ENCODE measurements around the gene BCAS4.

Gene BCAS4

DNA sequence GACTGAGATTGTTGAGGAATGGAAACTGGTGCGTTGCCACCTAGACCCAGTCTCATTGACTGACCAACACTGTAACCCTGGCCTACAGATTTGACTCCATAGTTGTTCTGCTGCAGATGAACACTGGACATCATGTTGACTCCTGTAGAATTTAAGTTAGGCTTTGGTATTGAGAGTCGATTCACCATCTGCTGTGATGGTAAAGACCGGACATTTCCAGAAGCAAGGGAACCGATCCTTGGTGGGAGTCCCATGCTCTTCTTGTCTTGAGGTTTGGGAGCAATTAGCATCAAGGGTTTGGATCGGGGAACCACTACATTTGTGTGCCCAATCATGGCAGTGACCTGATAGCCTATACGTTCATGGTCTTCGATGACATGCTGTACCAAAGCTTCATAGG, 98.8 kb downstream of the BCAS4 start:
- H3K4me1 Mint-ChIP-seq (ENCODE audit: low read depth) = peaks cover 12% of the 10 kb centered on the region
- no peaks in the 10 kb centered on the region for H3K9me3 Mint-ChIP-seq
- peaks cover 51% of the 10 kb centered on the region for H3K36me3 Mint-ChIP-seq (ENCODE audit: low read depth)
- no peaks in the 10 kb centered on the region for H3K27me3 Mint-ChIP-seq (ENCODE audit: low read depth)
- H3K4me3 Mint-ChIP-seq = no peak overlapping the region
- no peak overlapping the region for H3K27ac Mint-ChIP-seq

DNA sequence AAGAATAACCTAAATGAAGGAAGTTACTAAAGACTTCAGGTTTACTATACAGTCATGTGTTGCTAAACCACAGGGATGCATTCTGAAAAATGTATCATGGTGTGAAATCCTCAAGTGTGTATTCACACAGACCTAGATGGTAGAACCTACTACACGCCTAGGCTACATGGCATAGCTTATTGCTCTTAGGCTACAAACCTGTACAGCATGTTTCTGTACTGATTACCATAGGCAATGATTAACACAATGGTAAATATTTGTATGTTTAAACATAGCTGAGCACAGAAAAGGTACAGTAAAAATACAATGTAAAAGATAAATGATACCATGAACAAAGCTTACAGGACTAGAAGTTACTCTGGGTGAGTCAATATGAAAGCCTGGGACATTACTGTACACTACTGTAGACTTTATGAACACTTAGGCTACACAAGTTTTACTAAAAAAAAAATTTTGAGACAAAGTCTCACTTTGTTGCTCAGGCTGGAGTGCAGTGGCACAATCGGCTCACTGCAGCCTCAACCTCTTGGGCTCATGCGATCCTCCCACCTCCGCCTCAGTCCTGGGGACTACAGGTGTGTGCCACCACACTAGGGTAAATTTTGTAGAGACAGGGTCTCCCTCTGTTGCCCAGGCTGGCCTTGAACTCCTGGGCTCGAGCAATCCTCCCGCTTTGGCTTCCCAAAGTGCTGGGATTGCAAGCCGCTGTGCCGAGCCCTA, 100.4 kb downstream of the BCAS4 start:
- Mint-ChIP-seq H3K36me3 (ENCODE audit: low read depth) (peaks cover 42% of the 10 kb centered on the region), H3K27ac (no peak overlapping the region), H3K4me1 (ENCODE audit: low read depth) (peaks cover 12% of the 10 kb centered on the region), H3K4me3 (no peak overlapping the region), H3K27me3 (ENCODE audit: low read depth) (no peaks in the 10 kb centered on the region), H3K9me3 (no peaks in the 10 kb centered on the region)

DNA sequence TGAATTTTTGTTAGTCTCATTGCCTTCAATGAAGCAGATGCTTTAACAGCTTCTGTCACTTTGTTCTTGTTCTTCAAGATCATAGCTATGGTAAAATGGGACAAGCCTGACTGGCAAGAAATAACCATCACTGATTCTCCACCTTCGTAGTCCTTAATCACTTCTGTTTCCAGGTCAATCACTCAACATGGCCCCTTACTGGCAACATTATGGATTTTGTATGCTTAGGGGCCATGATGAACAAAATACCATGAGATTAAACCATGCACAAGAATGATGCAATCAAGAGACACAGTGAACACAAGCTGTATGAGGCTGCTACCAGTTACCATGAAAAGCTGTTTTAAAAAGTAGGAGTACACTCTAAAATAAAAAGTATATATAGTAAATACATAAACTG, 103.6 kb downstream of the BCAS4 start:
- H3K27me3 Mint-ChIP-seq (ENCODE audit: low read depth) = no peaks in the 10 kb centered on the region
- no peak overlapping the region for H3K27ac Mint-ChIP-seq
- H3K9me3 Mint-ChIP-seq = no peaks in the 10 kb centered on the region
- peaks cover 6% of the 10 kb centered on the region for H3K4me1 Mint-ChIP-seq (ENCODE audit: low read depth)
- H3K36me3 Mint-ChIP-seq (ENCODE audit: low read depth) = peaks cover 35% of the 10 kb centered on the region
- H3K4me3 Mint-ChIP-seq = no peak overlapping the region

DNA sequence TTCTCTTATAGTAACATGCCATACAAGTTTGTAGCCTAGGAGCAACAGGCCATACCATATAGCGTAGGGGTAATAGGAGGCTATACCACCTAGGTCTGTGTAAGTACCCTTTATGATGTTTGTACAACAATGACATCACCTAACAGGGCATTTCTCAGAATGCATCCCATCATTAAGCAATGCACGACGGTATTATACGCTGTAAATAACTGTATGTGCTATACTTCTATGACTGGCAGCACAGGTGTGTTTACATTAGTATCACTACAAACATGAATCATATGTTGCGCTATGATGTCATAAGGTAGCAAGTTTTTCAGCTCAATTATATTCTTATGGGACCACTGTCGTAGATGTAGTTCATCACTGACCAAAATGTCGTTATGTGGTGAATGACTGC, 105.4 kb downstream of the BCAS4 start:
- H3K27ac Mint-ChIP-seq = no peak overlapping the region
- H3K36me3 Mint-ChIP-seq (ENCODE audit: low read depth) = peaks cover 25% of the 10 kb centered on the region
- no peaks in the 10 kb centered on the region for H3K27me3 Mint-ChIP-seq (ENCODE audit: low read depth)
- H3K9me3 Mint-ChIP-seq = no peaks in the 10 kb centered on the region
- peaks cover 3% of the 10 kb centered on the region for H3K4me1 Mint-ChIP-seq (ENCODE audit: low read depth)
- H3K4me3 Mint-ChIP-seq = no peak overlapping the region

DNA sequence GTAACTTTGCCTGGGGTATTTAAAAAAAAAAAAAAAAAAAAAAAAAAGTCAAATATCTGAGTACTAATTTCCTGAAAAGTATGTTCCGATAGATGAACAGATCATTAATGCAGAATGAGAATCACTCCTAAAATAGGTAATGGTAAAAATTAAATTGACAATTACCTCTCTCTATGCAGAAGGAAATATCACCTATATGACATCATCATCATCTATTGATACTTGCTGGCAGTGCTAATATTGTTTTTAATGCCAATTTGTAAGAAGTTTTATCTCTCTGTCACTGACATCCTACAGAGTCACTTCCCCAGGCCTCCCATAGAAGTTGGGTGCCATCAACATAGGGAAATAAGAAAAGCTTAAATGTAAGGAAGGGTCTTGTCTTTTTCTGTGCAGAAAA, 106.4 kb downstream of the BCAS4 start:
- Mint-ChIP-seq H3K9me3 (no peaks in the 10 kb centered on the region), H3K27ac (no peak overlapping the region), H3K36me3 (ENCODE audit: low read depth) (peaks cover 25% of the 10 kb centered on the region), H3K4me3 (no peak overlapping the region), H3K4me1 (ENCODE audit: low read depth) (peaks cover 3% of the 10 kb centered on the region), H3K27me3 (ENCODE audit: low read depth) (no peaks in the 10 kb centered on the region)

DNA sequence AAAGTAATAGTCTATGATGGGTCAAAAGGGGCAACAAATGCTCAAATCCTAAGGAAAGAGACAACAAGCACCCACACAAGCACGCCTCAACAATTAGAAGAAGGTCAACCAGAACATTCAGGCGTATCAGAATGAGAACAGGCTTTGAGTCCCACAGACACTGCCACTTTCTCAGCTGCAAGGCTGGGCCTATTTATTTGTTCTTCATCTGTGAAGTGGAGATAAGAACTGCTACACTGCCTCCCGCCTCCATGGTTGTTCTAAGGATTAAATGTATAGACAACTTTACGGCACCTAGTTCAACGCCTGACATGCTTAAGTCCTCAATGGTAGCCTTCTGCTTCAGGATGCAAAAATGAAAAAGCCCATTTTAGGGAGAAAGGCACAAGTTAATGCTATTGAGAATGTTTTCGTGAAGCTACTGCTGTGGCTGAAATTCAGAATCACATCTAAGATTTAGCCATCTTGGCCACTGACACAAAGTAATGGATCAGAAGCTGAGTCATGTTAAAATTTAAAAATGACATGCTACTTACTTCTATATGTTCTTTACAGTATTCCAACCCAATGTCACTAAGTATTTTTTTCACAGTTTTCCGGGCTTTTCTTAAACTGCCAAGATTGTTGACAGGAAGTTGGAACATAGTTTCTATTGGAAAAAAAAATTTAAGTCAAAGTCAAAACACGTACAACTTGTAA, 108.6 kb downstream of the BCAS4 start:
- Mint-ChIP-seq H3K4me1 (ENCODE audit: low read depth) (peaks cover 5% of the 10 kb centered on the region), H3K27me3 (ENCODE audit: low read depth) (no peaks in the 10 kb centered on the region), H3K36me3 (ENCODE audit: low read depth) (peaks cover 15% of the 10 kb centered on the region), H3K9me3 (no peaks in the 10 kb centered on the region), H3K4me3 (no peak overlapping the region), H3K27ac (no peak overlapping the region)

DNA sequence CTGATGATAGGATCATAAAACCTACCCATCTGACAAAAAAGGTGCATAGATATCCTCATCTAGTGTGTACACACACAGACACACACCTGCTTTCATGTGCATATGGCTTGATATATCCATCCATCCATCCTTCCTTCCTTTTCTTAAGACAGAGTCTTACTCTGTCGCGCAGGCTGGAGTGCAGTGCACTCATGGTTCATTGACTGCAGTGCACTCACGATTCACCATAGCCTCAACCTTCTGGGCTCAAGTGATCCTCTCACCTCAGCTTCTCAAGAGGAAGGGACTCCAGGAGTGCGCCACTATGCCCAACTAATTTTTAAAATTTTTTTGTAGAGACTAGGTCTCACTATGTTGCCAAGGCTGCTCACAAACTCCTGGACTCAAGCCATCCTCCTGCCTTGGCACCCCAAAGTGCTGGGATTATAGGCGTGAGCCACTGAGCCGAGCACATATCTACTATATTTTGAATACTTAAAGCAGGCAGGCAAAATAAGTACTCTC, 109.3 kb downstream of the BCAS4 start:
- peaks cover 5% of the 10 kb centered on the region for H3K4me1 Mint-ChIP-seq (ENCODE audit: low read depth)
- peaks cover 15% of the 10 kb centered on the region for H3K36me3 Mint-ChIP-seq (ENCODE audit: low read depth)
- H3K27ac Mint-ChIP-seq = no peak overlapping the region
- H3K9me3 Mint-ChIP-seq = no peaks in the 10 kb centered on the region
- no peaks in the 10 kb centered on the region for H3K27me3 Mint-ChIP-seq (ENCODE audit: low read depth)
- no peak overlapping the region for H3K4me3 Mint-ChIP-seq

DNA sequence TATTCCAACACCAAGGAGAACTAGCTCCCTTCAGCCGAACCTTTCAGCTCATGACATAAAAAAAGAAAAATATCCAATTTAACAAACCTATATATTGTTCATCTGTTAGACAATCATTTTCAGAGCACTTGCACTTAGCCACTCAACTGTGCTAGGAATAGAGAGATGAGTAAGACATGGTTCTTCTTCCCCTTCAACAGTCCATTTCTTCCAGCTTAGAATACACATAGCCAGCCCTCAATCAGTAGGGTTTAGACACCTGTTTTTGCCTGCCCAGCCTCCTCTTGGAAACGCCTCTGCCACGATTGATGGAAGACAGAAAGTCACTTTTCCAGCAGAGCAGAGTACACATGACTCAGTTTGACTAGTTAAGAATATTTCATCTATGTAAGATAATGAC, 114.6 kb downstream of the BCAS4 start:
- H3K9me3 Mint-ChIP-seq = no peaks in the 10 kb centered on the region
- peaks cover 34% of the 10 kb centered on the region for H3K4me1 Mint-ChIP-seq (ENCODE audit: low read depth)
- no peak overlapping the region for H3K4me3 Mint-ChIP-seq
- H3K36me3 Mint-ChIP-seq (ENCODE audit: low read depth) = peaks cover 17% of the 10 kb centered on the region
- H3K27me3 Mint-ChIP-seq (ENCODE audit: low read depth) = no peaks in the 10 kb centered on the region
- no peak overlapping the region for H3K27ac Mint-ChIP-seq

DNA sequence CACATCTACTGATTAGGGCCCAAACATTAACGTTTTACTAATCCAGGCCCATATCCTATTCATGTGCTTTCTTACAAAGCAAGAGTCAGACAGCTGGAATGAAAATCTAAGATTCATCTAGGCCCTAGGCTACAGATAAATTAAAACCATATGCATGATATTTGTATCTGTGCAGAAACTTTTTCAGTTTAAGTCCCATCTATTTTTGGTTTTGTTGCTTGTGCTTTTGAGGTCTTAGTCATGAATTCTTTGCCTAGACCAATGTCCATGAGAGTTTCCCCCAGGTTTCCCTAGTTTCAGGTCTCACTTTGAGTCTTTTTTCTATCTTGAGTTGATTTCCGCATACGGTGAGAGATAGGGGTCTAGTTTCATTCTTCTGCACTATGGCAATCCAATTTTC, 116.2 kb downstream of the BCAS4 start:
- peaks cover 45% of the 10 kb centered on the region for H3K4me1 Mint-ChIP-seq (ENCODE audit: low read depth)
- peaks cover 17% of the 10 kb centered on the region for H3K36me3 Mint-ChIP-seq (ENCODE audit: low read depth)
- no peaks in the 10 kb centered on the region for H3K9me3 Mint-ChIP-seq
- no peaks in the 10 kb centered on the region for H3K27me3 Mint-ChIP-seq (ENCODE audit: low read depth)
- H3K27ac Mint-ChIP-seq = peak overlapping the region; percentile 47
- no peak overlapping the region for H3K4me3 Mint-ChIP-seq

DNA sequence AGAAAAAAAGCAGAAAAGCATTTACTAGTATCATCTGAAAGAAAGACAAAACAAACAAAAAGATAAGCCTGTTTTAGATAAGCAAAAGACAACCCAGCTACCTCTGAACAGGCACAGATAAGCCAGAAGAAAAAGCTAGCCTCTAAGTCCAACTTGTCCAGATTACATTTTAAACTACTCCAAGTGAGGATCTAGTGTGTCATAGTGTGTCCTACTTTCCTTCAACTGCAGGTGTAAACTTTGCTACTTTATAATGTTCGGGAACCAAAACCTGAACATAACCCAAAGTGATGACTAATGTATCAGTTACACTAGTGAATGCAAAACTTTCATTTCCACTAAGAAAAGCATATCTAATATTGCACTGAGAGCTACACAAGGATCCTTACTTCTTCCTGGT, 116.9 kb downstream of the BCAS4 start:
- no peak overlapping the region for H3K4me3 Mint-ChIP-seq

DNA sequence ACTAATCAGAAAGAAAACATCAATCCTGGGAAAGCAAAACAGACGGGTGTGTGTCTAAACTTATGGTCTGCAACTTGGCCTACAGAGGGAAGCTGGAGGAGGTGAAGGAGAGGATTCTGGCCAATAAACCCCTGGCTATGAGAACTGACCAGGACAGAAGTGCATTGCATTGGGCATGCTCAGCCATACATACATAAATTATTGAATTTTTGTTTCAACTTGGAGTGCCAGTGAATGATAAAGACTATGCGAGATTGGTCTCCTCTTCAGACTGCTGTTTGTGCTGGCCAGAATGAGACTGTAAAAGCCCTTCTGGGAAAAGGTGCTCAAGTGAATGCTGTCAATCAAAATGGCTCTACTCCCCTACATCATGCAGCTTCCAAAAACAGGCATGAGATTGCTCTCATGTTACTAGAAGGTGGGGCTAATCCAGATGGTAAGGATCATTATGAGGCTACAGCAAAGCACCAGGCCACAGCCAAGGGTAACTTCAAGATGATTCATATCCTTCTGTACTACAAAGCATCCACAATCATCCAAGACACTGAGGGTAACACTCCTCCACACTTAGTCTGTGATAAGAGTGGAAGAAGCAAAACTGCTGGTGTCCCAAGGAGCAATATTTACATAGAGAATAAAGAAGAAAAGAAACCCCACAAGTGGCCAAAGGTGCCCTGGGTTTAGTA, 119.0 kb downstream of the BCAS4 start:
- H3K36me3 Mint-ChIP-seq (ENCODE audit: low read depth) = peaks cover 22% of the 10 kb centered on the region
- H3K27me3 Mint-ChIP-seq (ENCODE audit: low read depth) = no peaks in the 10 kb centered on the region
- no peaks in the 10 kb centered on the region for H3K9me3 Mint-ChIP-seq
- H3K4me3 Mint-ChIP-seq = no peak overlapping the region
- H3K27ac Mint-ChIP-seq = peak overlapping the region; percentile 71
- peaks cover 60% of the 10 kb centered on the region for H3K4me1 Mint-ChIP-seq (ENCODE audit: low read depth)

More for the DNA sequence above, 116.9 kb downstream of the BCAS4 start:
- Mint-ChIP-seq H3K9me3 (no peaks in the 10 kb centered on the region), H3K4me1 (ENCODE audit: low read depth) (peaks cover 48% of the 10 kb centered on the region), H3K36me3 (ENCODE audit: low read depth) (peaks cover 17% of the 10 kb centered on the region), H3K27ac (peak overlapping the region; percentile 43), H3K27me3 (ENCODE audit: low read depth) (no peaks in the 10 kb centered on the region)

DNA sequence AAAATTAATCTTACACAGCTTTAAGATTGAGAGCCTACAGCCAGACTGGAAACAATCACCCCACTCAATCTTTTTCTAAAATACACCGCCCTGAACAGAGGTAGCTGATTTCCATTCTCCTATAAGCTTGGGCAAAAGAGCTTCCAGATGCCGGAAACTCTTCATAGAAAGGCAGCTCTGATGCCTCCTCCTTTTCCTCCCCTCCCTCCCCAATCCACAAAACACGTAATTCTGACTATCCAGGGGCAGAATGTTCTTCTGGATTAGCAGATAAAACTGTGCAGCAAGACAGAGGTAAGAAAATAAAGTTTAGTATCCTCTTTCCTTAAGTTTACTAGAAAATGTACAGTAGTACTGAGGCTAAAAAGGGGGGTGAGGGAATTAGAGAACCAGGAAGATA, 120.6 kb downstream of the BCAS4 start:
- H3K4me3 Mint-ChIP-seq = no peak overlapping the region
- H3K27ac Mint-ChIP-seq = no peak overlapping the region
- H3K36me3 Mint-ChIP-seq (ENCODE audit: low read depth) = peaks cover 20% of the 10 kb centered on the region
- H3K27me3 Mint-ChIP-seq (ENCODE audit: low read depth) = no peaks in the 10 kb centered on the region
- peaks cover 57% of the 10 kb centered on the region for H3K4me1 Mint-ChIP-seq (ENCODE audit: low read depth)
- H3K9me3 Mint-ChIP-seq = no peaks in the 10 kb centered on the region

DNA sequence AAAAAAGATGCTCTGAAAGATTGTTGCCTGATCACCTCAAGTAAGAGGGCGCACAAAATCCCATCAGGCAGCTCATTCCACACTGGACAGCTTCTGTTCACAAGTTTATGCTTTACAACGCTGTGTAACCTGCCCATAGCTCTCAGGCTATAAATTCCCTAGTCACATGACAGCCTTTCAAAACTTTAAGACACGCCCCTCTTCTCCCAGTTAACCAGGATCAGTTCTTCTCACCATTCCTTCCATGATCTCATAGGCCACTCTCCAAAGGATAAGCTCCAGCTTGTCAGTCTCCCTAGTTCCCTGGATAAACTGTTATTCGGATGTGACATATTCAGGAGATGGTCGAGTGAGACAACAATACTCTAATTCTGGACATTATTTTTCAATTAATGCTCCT, 121.4 kb downstream of the BCAS4 start:
- Mint-ChIP-seq H3K4me3 (no peak overlapping the region), H3K27me3 (ENCODE audit: low read depth) (no peaks in the 10 kb centered on the region), H3K9me3 (no peaks in the 10 kb centered on the region), H3K36me3 (ENCODE audit: low read depth) (peaks cover 20% of the 10 kb centered on the region), H3K4me1 (ENCODE audit: low read depth) (peaks cover 53% of the 10 kb centered on the region), H3K27ac (no peak overlapping the region)

DNA sequence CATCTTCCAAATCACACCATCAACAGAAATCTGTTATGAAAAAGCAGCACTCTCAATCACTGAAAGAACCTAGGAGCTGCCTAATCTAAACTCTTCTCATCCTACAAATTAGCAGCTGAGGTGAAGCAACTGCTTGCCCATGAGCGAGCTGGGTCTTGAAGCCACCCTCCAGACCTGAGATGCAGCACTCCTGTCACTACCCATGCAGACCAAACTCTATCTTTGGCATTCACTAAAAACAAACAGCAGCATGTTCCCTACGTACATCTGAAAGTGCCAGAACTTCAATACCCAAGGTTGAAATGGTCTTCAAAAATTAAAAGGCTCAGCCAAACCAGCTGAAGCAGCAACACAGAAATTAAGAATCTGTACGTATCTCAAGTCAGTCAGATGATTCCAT, 122.1 kb downstream of the BCAS4 start:
- Mint-ChIP-seq H3K4me3 (no peak overlapping the region), H3K27ac (no peak overlapping the region), H3K36me3 (ENCODE audit: low read depth) (peaks cover 16% of the 10 kb centered on the region)

DNA sequence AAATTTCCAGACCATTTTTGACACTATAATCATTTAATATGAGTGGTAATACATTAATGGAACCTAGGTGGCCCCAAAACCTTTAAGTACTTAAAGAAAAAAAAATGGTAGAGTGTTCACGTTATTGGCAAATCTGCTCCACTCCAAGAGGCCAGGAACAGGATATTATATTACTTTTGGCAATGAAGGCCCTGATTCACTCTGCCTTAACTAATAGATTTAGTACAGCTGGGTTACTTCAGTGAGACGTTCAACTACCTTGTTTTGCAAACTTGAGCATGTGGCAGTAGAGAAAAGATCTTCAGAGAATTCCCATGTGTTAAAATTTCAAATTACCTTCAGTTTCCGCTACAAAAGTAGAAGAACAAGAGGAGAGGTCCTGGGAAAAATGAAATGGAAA, 123.5 kb downstream of the BCAS4 start:
- Mint-ChIP-seq H3K27me3 (ENCODE audit: low read depth) (no peaks in the 10 kb centered on the region), H3K27ac (no peak overlapping the region), H3K9me3 (no peaks in the 10 kb centered on the region), H3K4me1 (ENCODE audit: low read depth) (peaks cover 45% of the 10 kb centered on the region), H3K4me3 (no peak overlapping the region), H3K36me3 (ENCODE audit: low read depth) (peaks cover 20% of the 10 kb centered on the region)

More for the DNA sequence above, 122.1 kb downstream of the BCAS4 start:
- H3K4me1 Mint-ChIP-seq (ENCODE audit: low read depth) = peaks cover 46% of the 10 kb centered on the region
- no peaks in the 10 kb centered on the region for H3K27me3 Mint-ChIP-seq (ENCODE audit: low read depth)
- no peaks in the 10 kb centered on the region for H3K9me3 Mint-ChIP-seq
